H54 (cell line): ENCODE measurements around the gene TMEM272.

Experiments used
- DNase-seq: peaks from one replicate; pipeline ENCODE4 v3.0.0; 2011; ENCODE audit warnings: low spot score, mixed read lengths; ENCODE audit not compliant: insufficient read length
- FAIRE-seq: peaks from 3 replicates; lab custom pipeline; 2011; peaks lifted over from hg19 to GRCh38; lab: Jason Lieb, UNC
- POLR2A ChIP-seq: IDR thresholded peaks from 2 replicates; pipeline ENCODE4 v1.6.1; 2011; ENCODE audit warnings: low read depth, mild to moderate bottlenecking, low read length

TMEM272 gene

GRCh38 chr13:51768378-51768921 is 76.5 kb downstream of the TMEM272 start:
- DNase-seq (no peak), FAIRE-seq (no peak)
- TF ChIP-seq POLR2A, result no peak

GRCh38 chr13:51767100-51767499 is 77.9 kb downstream of the TMEM272 start:
- no peak for DNase-seq
- TF ChIP-seq POLR2A, result no peak
- no peak for FAIRE-seq

- no peak for DNase-seq
- FAIRE-seq, result no peak
- TF ChIP-seq POLR2A, result no peak
Observed at GRCh38 chr13:51765142-51765515, 79.8 kb downstream of the TMEM272 start.

GRCh38 chr13:51764184-51765141 is 80.5 kb downstream of the TMEM272 start:
- no peak for DNase-seq
- FAIRE-seq, result no peak
- no peak for TF ChIP-seq POLR2A

GRCh38 chr13:51763486-51763885 is 81.5 kb downstream of the TMEM272 start:
- TF ChIP-seq POLR2A, result no peak
- no peak for FAIRE-seq
- no peak for DNase-seq
